HepG2 (cell line): ENCODE data around the gene NBPF8. TPM values are rescaled to one million over a fixed set of nuclear protein-coding genes. Genes with fewer than 3 reads are reported as not detected.
"Not testable (repeated sequence)": the region's sequence is repeated elsewhere in the genome, so short reads cannot be mapped to it uniquely, and the experiment has no call there.

ENCODE experiments used
- ATAC-seq: fragments of 200-7000 bp; cut with Tn5 transposase; 3 replicates; pipeline ENCODE4 v1.9.1; 2020; ENCODE audit warnings: mild to moderate bottlenecking, moderate library complexity
- BruUV-seq: library from RNA; stranded (reverse); fragments of 400-500 nt; replicated peaks from 2 replicates; lab custom pipeline; 2021; lab: Mats Ljungman, UMichigan
- CTCF ChIA-PET: fragments of 300-600 bp; formaldehyde crosslinking; extraction: SDS; loops from one replicate; lab custom pipeline; 2021; ENCODE audit warnings: low total read pairs, inconsistent platforms, low intra/inter-chr PET ratio; lab: Yijun Ruan, JAX
- POLR2A ChIA-PET: fragments of 350-600 bp; sonication (Branson Sonifier 250); formaldehyde crosslinking; loops from one replicate; lab custom pipeline; 2020; ENCODE audit warnings: antibody characterized with exemption, inconsistent platforms; lab: Yijun Ruan, JAX
- DNase-seq: peaks from one replicate; pipeline ENCODE4 v3.0.0-alpha.2; 2015; ENCODE audit warnings: low spot score
- FAIRE-seq: peaks from 3 replicates; lab custom pipeline; 2011; peaks lifted over from hg19 to GRCh38; lab: Jason Lieb, UNC
- H2AFZ ChIP-seq: one replicate; pipeline ENCODE4 v1.6.1; 2011; ENCODE audit warnings: low read length, inconsistent platforms
- H3K27ac ChIP-seq: fragments of 300-600 bp; 3 replicates; pipeline ENCODE4 v1.8.0; 2011; ENCODE audit warnings: mixed run types, mild to moderate bottlenecking, mixed read lengths, low read length, inconsistent platforms; ENCODE audit not compliant: insufficient read depth; ENCODE audit errors: extremely low read length
- H3K27me3 ChIP-seq, 2 experiments: fragments of 200-600 bp in 1 of 2; 2 replicates in 1 of 2; 3 replicates in 1 of 2; pipeline versions ENCODE4 v1.6.0 to v1.8.0; 2011; ENCODE audit warnings: low read length in 2 of 2, mild to moderate bottlenecking in 2 of 2, moderate library complexity in 2 of 2, inconsistent platforms in 1 of 2; ENCODE audit not compliant: insufficient read depth in 2 of 2, control insufficient read depth in 1 of 2
- H3K36me3 ChIP-seq, 2 experiments: fragments of 200-600 bp in 1 of 2; replicated peaks in 1 of 2; 2 replicates in 1 of 2; 3 replicates in 1 of 2; pipeline versions ENCODE4 v1.5.1 to v1.8.0; 2011; ENCODE audit warnings: low read length in 2 of 2, inconsistent platforms in 1 of 2; ENCODE audit not compliant: insufficient read depth in 2 of 2, control insufficient read depth in 1 of 2
- H3K4me1 ChIP-seq: 2 replicates; pipeline ENCODE4 v1.5.1; 2012; ENCODE audit warnings: low read length, inconsistent platforms; ENCODE audit not compliant: insufficient read depth
- H3K4me2 ChIP-seq: 2 replicates; pipeline ENCODE4 v1.6.0; 2011; ENCODE audit warnings: low read depth, low read length, inconsistent platforms
- H3K4me3 ChIP-seq, 3 experiments: fragments of 200-600 bp in 1 of 3; sonication (generic), shearing (Covaris generic) in 1 of 3; replicated peaks in 1 of 3; 2 replicates each; pipeline ENCODE4 v1.5.1; 2011 to 2016; ENCODE audit warnings: low read length in 3 of 3, inconsistent platforms in 2 of 3, low read depth in 2 of 3, mild to moderate bottlenecking in 2 of 3, control low read depth in 1 of 3, mixed read lengths in 1 of 3; ENCODE audit not compliant: insufficient read depth in 1 of 3
- H3K79me2 ChIP-seq: one replicate; pipeline ENCODE4 v1.6.1; 2011; ENCODE audit warnings: low read length, inconsistent platforms; ENCODE audit not compliant: insufficient read depth
- H3K9ac ChIP-seq: 2 replicates; pipeline ENCODE4 v1.6.0; 2011; ENCODE audit warnings: mild to moderate bottlenecking, low read depth, low read length, inconsistent platforms; ENCODE audit not compliant: insufficient read depth
- H3K9me3 ChIP-seq: 2 replicates; pipeline ENCODE4 v1.5.1; 2012; ENCODE audit warnings: mild to moderate bottlenecking, low read length
- H4K20me1 ChIP-seq: 2 replicates; pipeline ENCODE4 v1.6.0; 2011; ENCODE audit warnings: inconsistent platforms, mild to moderate bottlenecking, low read length, moderate library complexity; ENCODE audit not compliant: insufficient read depth
- GABPB1 ChIP-seq: IDR thresholded peaks from 2 replicates; pipeline ENCODE4 v1.6.1; 2016; ENCODE audit warnings: mild to moderate bottlenecking, missing genetic modification reagents, moderate library complexity, missing compliant biosample characterization
- IRF2 ChIP-seq: IDR thresholded peaks from 2 replicates; pipeline ENCODE4 v1.6.1; 2018; ENCODE audit warnings: missing genetic modification reagents, missing compliant biosample characterization
- KAT7 ChIP-seq: IDR thresholded peaks from 2 replicates; pipeline ENCODE4 v1.6.1; 2018; ENCODE audit warnings: borderline replicate concordance, missing compliant biosample characterization
- PHF8 ChIP-seq: sonication (generic); formaldehyde crosslinking; IDR thresholded peaks from 2 replicates; pipeline ENCODE4 v1.5.0; 2020; ENCODE audit warnings: missing genetic modification reagents
- SAP130 ChIP-seq: IDR thresholded peaks from 2 replicates; pipeline ENCODE4 v1.6.1; 2016; ENCODE audit warnings: low read depth
- TAF1 ChIP-seq: sonication (generic); formaldehyde crosslinking; IDR thresholded peaks from 2 replicates; pipeline ENCODE4 v1.4.0; 2020; ENCODE audit warnings: missing genetic modification reagents
- YEATS4 ChIP-seq: sonication (generic); formaldehyde crosslinking; IDR thresholded peaks from 2 replicates; pipeline ENCODE4 v1.4.0; 2020; ENCODE audit warnings: missing genetic modification reagents, borderline replicate concordance
- ZNF687 ChIP-seq: sonication (generic); formaldehyde crosslinking; IDR thresholded peaks from 2 replicates; pipeline ENCODE4 v1.5.1; 2020; ENCODE audit warnings: mild to moderate bottlenecking, missing genetic modification reagents, moderate library complexity
- ZNF800 ChIP-seq: sonication (generic); formaldehyde crosslinking; IDR thresholded peaks from 2 replicates; pipeline ENCODE4 v1.4.0; 2020; ENCODE audit warnings: missing genetic modification reagents
- whole genome bisulfite sequencing: methylation state at CpG from one replicate; pipeline ENCODE4 v1.1.6; 2017; ENCODE audit warnings: low lambda C conversion rate; 5-methylcytosine and 5-hydroxymethylcytosine counted together
- in situ Hi-C: cut with HindIII; loops from 2 replicates; pipeline ENCODE4 v1.10.0; 2017; ENCODE audit warnings: low pct_unique_long_range_greater_than_20kb; ENCODE audit not compliant: extremely low pct_ligation_motif_present
- intact Hi-C: fragments of 100-400 bp; cut with micrococcal nuclease; formaldehyde crosslinking; loops from one replicate; pipeline ENCODE4 v1.10.0; 2022; ENCODE audit not compliant: unreplicated experiment
- polyA plus RNA-seq, 8 experiments: library from polyadenylated mRNA; depleted of rRNA in 3 of 8; stranded (reverse) in 7 of 8; unstranded in 1 of 8; fragments of >200 nt; fragmentation: Illumina TruSeq in 4 of 8; extraction: Trizol in 4 of 8; gene quantifications; 2 replicates each; pipeline versions ENCODE4 v1.2.1 to v1.2.3, GENCODE V29; 2011 to 2016; ENCODE audit warnings: low read depth in 4 of 8, missing spikeins in 1 of 8, mixed read lengths in 1 of 8; ENCODE audit not compliant: insufficient read depth in 1 of 8
- total RNA-seq, 5 experiments: library from RNA; depleted of rRNA; stranded (reverse); fragments of >200 nt; fragmentation: Illumina TruSeq; extraction: Trizol; gene quantifications; 2 replicates each; pipeline ENCODE4 v1.2.3, GENCODE V29; 2016; ENCODE audit warnings: low read depth in 1 of 5

NBPF8 gene
- total and polyA plus RNA-seq, 2 of the 13 experiments (the other 11 are each of a cell fraction or from before 2014, with no cell fraction given): 4.0 to 7.7 TPM

GRCh38 chr1:120414911-120415480 lies at the start of gene NBPF8 (continued):
- TF ChIP-seq ZNF800 (CRISPR knock-in tag) (peak; percentile 77; the same call in 1 of the 2 replicates), IRF2 (CRISPR knock-in tag) (0 out of 2 replicates have a peak, but pooled peaks have one; percentile 18), PHF8 (CRISPR knock-in tag) (peak; percentile 34; the same call in 1 of the 2 replicates), SAP130 (CRISPR knock-in tag) (peak; percentile 38; the same call in 1 of the 2 replicates), YEATS4 (CRISPR knock-in tag) (0 out of 2 replicates have a peak, but pooled peaks have one; percentile 24), TAF1 (peak; percentile 35; the same call in 1 of the 2 replicates), ZNF687 (CRISPR knock-in tag) (peak; percentile 58), KAT7 (CRISPR knock-in tag) (0 out of 2 replicates have a peak, but pooled peaks have one; percentile 27), GABPB1 (CRISPR knock-in tag) (0 out of 2 replicates have a peak, but pooled peaks have one; percentile 21)

DNA sequence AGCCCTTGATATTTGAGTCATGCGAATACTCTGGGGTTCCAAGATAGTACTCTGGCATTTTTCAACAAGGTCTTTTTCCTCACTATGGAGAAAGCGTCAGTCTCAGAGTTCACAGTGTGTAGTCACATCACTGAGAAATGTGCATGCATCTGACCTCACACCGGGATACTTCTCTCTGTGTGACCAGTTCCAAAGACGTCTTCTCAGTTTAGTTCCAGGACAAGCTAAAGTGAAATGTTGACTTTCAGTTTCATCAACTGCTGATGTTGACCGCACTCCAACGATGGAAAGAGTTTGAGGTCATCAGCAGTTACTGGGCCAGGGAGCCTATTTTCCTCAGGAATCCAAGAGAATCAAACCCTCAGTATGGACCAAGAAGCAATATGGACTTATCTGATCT lies 47.1 kb upstream of the NBPF8 start:
- CTCF ChIA-PET, ATAC-seq, H3K4me2 ChIP-seq, DNase-seq, H3K27ac ChIP-seq, H3K9me3 ChIP-seq, H3K27me3 ChIP-seq, H3K4me3 ChIP-seq, in situ Hi-C loops, intact Hi-C loops, POLR2A ChIA-PET, BruUV-seq, FAIRE-seq, H3K4me1 ChIP-seq, H3K9ac ChIP-seq, H4K20me1 ChIP-seq, H3K79me2 ChIP-seq, H3K36me3 ChIP-seq, H2AFZ ChIP-seq: not testable (repeated sequence)
- 43% methylated on average over 4 of the region's 6 CpGs for WGBS

GRCh38 chr1:120386651-120387050 lies 28.2 kb upstream of the NBPF8 start:
- 38% methylated on average over 4 of the region's 5 CpGs for WGBS
- CTCF ChIA-PET, BruUV-seq, POLR2A ChIA-PET, H3K27me3 ChIP-seq, H3K9me3 ChIP-seq, H3K4me3 ChIP-seq, H3K4me1 ChIP-seq, H3K9ac ChIP-seq, intact Hi-C loops, ATAC-seq, H3K4me2 ChIP-seq, DNase-seq, H3K36me3 ChIP-seq, in situ Hi-C loops, H4K20me1 ChIP-seq, H2AFZ ChIP-seq, H3K27ac ChIP-seq, H3K79me2 ChIP-seq, FAIRE-seq: not testable (repeated sequence)
